AG09319 (cell line): ENCODE data around the gene ZNF813.

ENCODE experiments used
- DNase-seq: peaks from one replicate; pipeline ENCODE4 v3.0.0-alpha.2; 2010; ENCODE audit warnings: low read depth; ENCODE audit errors: extremely low read depth
- TF ChIP-seq, protein P1 (sequence below): IDR thresholded peaks from 2 replicates; pipeline ENCODE4 v1.5.1; 2011; ENCODE audit warnings: low read depth, mild to moderate bottlenecking, inconsistent platforms, low read length, moderate library complexity

Gene ZNF813

GRCh38 chr19:53540091-53540490 lies 72.6 kb downstream of the ZNF813 start:
- DNase-seq = no peak
- TF ChIP-seq, protein P1, sequence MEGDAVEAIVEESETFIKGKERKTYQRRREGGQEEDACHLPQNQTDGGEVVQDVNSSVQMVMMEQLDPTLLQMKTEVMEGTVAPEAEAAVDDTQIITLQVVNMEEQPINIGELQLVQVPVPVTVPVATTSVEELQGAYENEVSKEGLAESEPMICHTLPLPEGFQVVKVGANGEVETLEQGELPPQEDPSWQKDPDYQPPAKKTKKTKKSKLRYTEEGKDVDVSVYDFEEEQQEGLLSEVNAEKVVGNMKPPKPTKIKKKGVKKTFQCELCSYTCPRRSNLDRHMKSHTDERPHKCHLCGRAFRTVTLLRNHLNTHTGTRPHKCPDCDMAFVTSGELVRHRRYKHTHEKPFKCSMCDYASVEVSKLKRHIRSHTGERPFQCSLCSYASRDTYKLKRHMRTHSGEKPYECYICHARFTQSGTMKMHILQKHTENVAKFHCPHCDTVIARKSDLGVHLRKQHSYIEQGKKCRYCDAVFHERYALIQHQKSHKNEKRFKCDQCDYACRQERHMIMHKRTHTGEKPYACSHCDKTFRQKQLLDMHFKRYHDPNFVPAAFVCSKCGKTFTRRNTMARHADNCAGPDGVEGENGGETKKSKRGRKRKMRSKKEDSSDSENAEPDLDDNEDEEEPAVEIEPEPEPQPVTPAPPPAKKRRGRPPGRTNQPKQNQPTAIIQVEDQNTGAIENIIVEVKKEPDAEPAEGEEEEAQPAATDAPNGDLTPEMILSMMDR = no peak

GRCh38 chr19:53541971-53542370 lies 74.4 kb downstream of the ZNF813 start:
- TF ChIP-seq, protein P1 = no peak
- DNase-seq = no peak

- TF ChIP-seq, protein P1 = no peak
- peak; percentile 52 for DNase-seq
Measured at GRCh38 chr19:53545271-53546065, 77.9 kb downstream of the ZNF813 start.
